Measurements from ENCODE around the gene ALPK1. TPM values are rescaled to one million over a fixed set of nuclear protein-coding genes. Genes with fewer than 3 reads are reported as not detected.
A peak's percentile ranks its signal among the peaks of the same experiment; 100 is the strongest.

The ALPK1 gene
- total and polyA plus RNA-seq, 2 of the 4 experiments (the other 2 are of a cell fraction) = 3.3 to 7.9 TPM

GRCh38 chr4:112361181-112361791 lies 64.1 kb downstream of the ALPK1 start:
- Histone ChIP-seq H3K23ac (ENCODE audit: low read depth, low read length) (no peak overlapping the region), H2AFZ (replicated peaks; ENCODE audit: low read length, poor library complexity) (no peak overlapping the region), H3K9ac (ENCODE audit: low read depth, low read length) (no peak overlapping the region), H3K36me3 (ENCODE audit: control insufficient read depth, insufficient read depth, low read length) (no peaks in the 10 kb centered on the region), H2AK9ac (replicated peaks; ENCODE audit: low read depth, low read length, poor library complexity) (no peak overlapping the region), H4K91ac (ENCODE audit: insufficient read depth, low read depth, low read length) (no peak overlapping the region), H3K4ac (ENCODE audit: low read depth, low read length) (no peak overlapping the region), H4K5ac (ENCODE audit: low read depth, low read length) (no peak overlapping the region), H4K20me1 (ENCODE audit: insufficient read depth, low read length) (no peaks in the 10 kb centered on the region), H3K4me2 (ENCODE audit: low read depth, low read length) (no peak overlapping the region), H3K27me3 (ENCODE audit: control insufficient read depth, insufficient read depth, low read length) (no peaks in the 10 kb centered on the region), H2BK120ac (ENCODE audit: low read depth, low read length) (no peak overlapping the region), H3K27ac (ENCODE audit: insufficient read depth, low read length) (no peak overlapping the region), H2BK5ac (ENCODE audit: low read depth, low read length, poor library complexity, severe bottlenecking) (no peak overlapping the region), H3K14ac (replicated peaks; ENCODE audit: low read depth, low read length) (no peak overlapping the region), H3K9me3 (ENCODE audit: control insufficient read depth, insufficient read depth, low read length) (peaks cover 3% of the 10 kb centered on the region; the same call in 1 of the 2 replicates), H2BK20ac (ENCODE audit: low read depth, low read length) (no peak overlapping the region), H3K79me1 (ENCODE audit: low read depth in 1 of 2, low read length in 2 of 2) (no peaks in the 10 kb centered on the region), H3K4me3 (ENCODE audit: insufficient read depth, low read depth, low read length) (no peak overlapping the region), H3K18ac (ENCODE audit: low read depth, low read length) (no peak overlapping the region), H3K9me1 (ENCODE audit: insufficient read depth, low read length) (no peaks in the 10 kb centered on the region), H3K4me1 (ENCODE audit: control insufficient read depth, insufficient read depth, low read length) (no peaks in the 10 kb centered on the region), H2AK5ac (ENCODE audit: low read depth, low read length) (no peak overlapping the region), H3K56ac (ENCODE audit: extremely low read depth, insufficient read depth, low read length) (no peak overlapping the region), H4K8ac (ENCODE audit: low read depth in 2 of 2, low read length in 2 of 2) (no peak overlapping the region), H2BK15ac (ENCODE audit: low read depth, low read length) (no peak overlapping the region)
- CTCF ChIA-PET = no interaction called here
- intact Hi-C loops (cut with micrococcal nuclease) (no loop called here), dilution Hi-C loops (cut with HindIII; ENCODE audit: low sequenced_read_pairs, unreplicated experiment) (no loop called here), in situ Hi-C loops (cut with MboI; ENCODE audit: low sequenced_read_pairs) (no loop called here)
- DNase-seq (peak; percentile 27), ATAC-seq (ENCODE audit: low read depth) (no peak)
- POLR2A ChIA-PET (ENCODE audit: unreplicated experiment) = no interaction called here
- 60% methylated on average over 1 of the region's 6 CpGs; no CpG with 5 or more reads in 1 of the 2 experiments for WGBS, 2 experiments (ENCODE audit: extremely low coverage in 2 of 2, insufficient read length in 1 of 2)
- no peak for TF ChIP-seq BHLHE40 (IDR thresholded peaks at IDR 0.05; ENCODE audit: low read depth, low read length)
- no peak for TF ChIP-seq RCOR1 (IDR thresholded peaks at IDR 0.05; ENCODE audit: insufficient replicate concordance, low read length)
- no peak for TF ChIP-seq MXI1 (IDR thresholded peaks at IDR 0.05; ENCODE audit: borderline replicate concordance, low read depth, low read length)
- TF ChIP-seq USF2 (IDR thresholded peaks at IDR 0.05; ENCODE audit: low read depth, low read length) = no peak
- TF ChIP-seq CEBPB (IDR thresholded peaks at IDR 0.05; ENCODE audit: low read depth, low read length) = no peak
- no peak for TF ChIP-seq POLR2A (IDR thresholded peaks at IDR 0.05; ENCODE audit: low read depth, low read length)
- no peak for TF ChIP-seq RAD21 (IDR thresholded peaks at IDR 0.05; ENCODE audit: low read length)
- TF ChIP-seq CHD1 (IDR thresholded peaks at IDR 0.05; ENCODE audit: low read depth, low read length) = no peak
- TF ChIP-seq MAFK (IDR thresholded peaks at IDR 0.05; ENCODE audit: low read depth, low read length) = no peak
- no TSS peak for BruUV-seq (replicated peaks)
